GM23248 (cell line): ENCODE measurements around the gene GLT1D1.

Experiments
- EZH2 ChIP-seq: fragments of 200-600 bp; sonication (generic); IDR thresholded peaks from 2 replicates; pipeline ENCODE4 v1.6.1; 2018; ENCODE audit warnings: antibody characterized with exemption, mild to moderate bottlenecking; ENCODE audit not compliant: insufficient read depth, poor library complexity, severe bottlenecking
- EZH2phosphoT487 ChIP-seq: fragments of 200-600 bp; sonication (generic); IDR thresholded peaks from 2 replicates; pipeline ENCODE4 v1.6.1; 2018; ENCODE audit warnings: antibody characterized with exemption, moderate library complexity, mild to moderate bottlenecking, low read depth; ENCODE audit not compliant: insufficient read depth

- no peak for TF ChIP-seq EZH2
- TF ChIP-seq EZH2phosphoT487: no peak
Measured at GRCh38 chr12:128995619-128996018, 142.3 kb downstream of the GLT1D1 start.
